H1 (cell line): ENCODE measurements around the gene BPIFB4.

ENCODE experiments used
- CHD2 ChIP-seq: IDR thresholded peaks from 2 replicates; pipeline ENCODE4 v1.6.1; 2012; ENCODE audit warnings: low read length, improper control_type of control experiment
- EZH2 ChIP-seq: fragments of 200-600 bp; sonication (generic); IDR thresholded peaks from 2 replicates; pipeline ENCODE4 v1.7.1; 2012; ENCODE audit warnings: low read depth, mild to moderate bottlenecking, moderate library complexity, low read length, inconsistent platforms; ENCODE audit not compliant: severe bottlenecking
- GABPA ChIP-seq: IDR thresholded peaks from 2 replicates; pipeline ENCODE4 v1.6.1; 2011; ENCODE audit warnings: mild to moderate bottlenecking, low read length, moderate library complexity, borderline replicate concordance; ENCODE audit not compliant: insufficient read depth
- HDAC6 ChIP-seq: IDR thresholded peaks from one replicate; pipeline ENCODE4 v1.7.1; 2012; ENCODE audit warnings: low read depth, mild to moderate bottlenecking, inconsistent platforms, low read length, moderate library complexity
- KDM1A ChIP-seq: fragments of 200-600, 300-600 bp; sonication (generic); IDR thresholded peaks from 2 replicates; pipeline ENCODE4 v1.7.1; 2016; ENCODE audit warnings: mild to moderate bottlenecking, low read length, borderline replicate concordance
- POLR2A ChIP-seq, 2 experiments: IDR thresholded peaks; 1 replicate in 1 of 2; 2 replicates in 1 of 2; pipeline ENCODE4 v1.6.1; 2011; ENCODE audit warnings: low read depth in 2 of 2, low read length in 2 of 2, mild to moderate bottlenecking in 2 of 2; ENCODE audit errors: control extremely low read depth in 1 of 2
- RXRA ChIP-seq: IDR thresholded peaks from 2 replicates; pipeline ENCODE4 v1.6.1; 2011; ENCODE audit warnings: low read depth, mild to moderate bottlenecking, low read length, moderate library complexity; ENCODE audit not compliant: insufficient read depth
- TBP ChIP-seq: IDR thresholded peaks from 2 replicates; pipeline ENCODE4 v1.6.1; 2011; ENCODE audit warnings: low read depth, low read length, improper control_type of control experiment
- YY1 ChIP-seq: IDR thresholded peaks from 2 replicates; pipeline ENCODE4 v1.6.1; 2011; ENCODE audit warnings: low read depth, mild to moderate bottlenecking, low read length
- TF ChIP-seq, protein P1 (sequence below): IDR thresholded peaks from 2 replicates; pipeline ENCODE4 v1.6.1; 2012; ENCODE audit warnings: inconsistent platforms
- TF ChIP-seq, protein P2 (sequence below): IDR thresholded peaks from 2 replicates; pipeline ENCODE4 v1.6.1; 2011; ENCODE audit warnings: low read length, improper control_type of control experiment
- TF ChIP-seq, protein P3 (sequence below), 3 experiments: IDR thresholded peaks; 1 replicate in 2 of 3; 2 replicates in 1 of 3; pipeline versions ENCODE4 v1.5.1 to v1.6.1; 2011; ENCODE audit warnings: low read length in 3 of 3, mild to moderate bottlenecking in 3 of 3, inconsistent platforms in 2 of 3, low read depth in 1 of 3, moderate library complexity in 1 of 3; ENCODE audit not compliant: insufficient read depth in 1 of 3; ENCODE audit errors: control extremely low read depth in 1 of 3

DNA sequence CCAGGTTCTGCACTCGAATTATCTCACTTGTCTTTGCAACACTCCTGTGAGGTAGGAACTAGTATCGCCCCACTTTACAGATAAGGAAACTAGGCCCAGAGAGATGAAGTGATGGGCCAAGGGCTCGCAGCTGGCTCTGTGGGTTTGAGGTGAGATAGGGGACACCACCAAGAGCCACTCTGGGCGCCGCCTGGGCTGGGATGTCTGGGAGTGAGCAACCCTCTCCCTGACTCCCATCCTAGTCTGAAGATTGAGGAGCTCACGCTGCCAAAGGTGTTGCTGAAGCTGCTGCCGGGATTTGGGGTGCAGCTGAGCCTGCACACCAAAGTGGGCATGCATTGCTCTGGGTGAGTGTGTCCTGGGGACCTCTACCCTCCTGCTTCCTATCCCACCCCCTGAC, 20.3 kb upstream of the BPIFB4 start:
- TF ChIP-seq YY1 (no peak), GABPA (no peak), CHD2 (no peak), KDM1A (no peak), EZH2 (no peak), TBP (no peak), HDAC6 (no peak), RXRA (no peak), POLR2A (IDR thresholded peaks at IDR 0.05; ENCODE audit: control extremely low read depth in 1 of 2, low read depth in 2 of 2, low read length in 2 of 2) (no peak)
- TF ChIP-seq, protein P1, sequence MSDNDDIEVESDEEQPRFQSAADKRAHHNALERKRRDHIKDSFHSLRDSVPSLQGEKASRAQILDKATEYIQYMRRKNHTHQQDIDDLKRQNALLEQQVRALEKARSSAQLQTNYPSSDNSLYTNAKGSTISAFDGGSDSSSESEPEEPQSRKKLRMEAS = no peak
- TF ChIP-seq, protein P2, sequence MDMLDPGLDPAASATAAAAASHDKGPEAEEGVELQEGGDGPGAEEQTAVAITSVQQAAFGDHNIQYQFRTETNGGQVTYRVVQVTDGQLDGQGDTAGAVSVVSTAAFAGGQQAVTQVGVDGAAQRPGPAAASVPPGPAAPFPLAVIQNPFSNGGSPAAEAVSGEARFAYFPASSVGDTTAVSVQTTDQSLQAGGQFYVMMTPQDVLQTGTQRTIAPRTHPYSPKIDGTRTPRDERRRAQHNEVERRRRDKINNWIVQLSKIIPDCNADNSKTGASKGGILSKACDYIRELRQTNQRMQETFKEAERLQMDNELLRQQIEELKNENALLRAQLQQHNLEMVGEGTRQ = no peak
- TF ChIP-seq, protein P3, sequence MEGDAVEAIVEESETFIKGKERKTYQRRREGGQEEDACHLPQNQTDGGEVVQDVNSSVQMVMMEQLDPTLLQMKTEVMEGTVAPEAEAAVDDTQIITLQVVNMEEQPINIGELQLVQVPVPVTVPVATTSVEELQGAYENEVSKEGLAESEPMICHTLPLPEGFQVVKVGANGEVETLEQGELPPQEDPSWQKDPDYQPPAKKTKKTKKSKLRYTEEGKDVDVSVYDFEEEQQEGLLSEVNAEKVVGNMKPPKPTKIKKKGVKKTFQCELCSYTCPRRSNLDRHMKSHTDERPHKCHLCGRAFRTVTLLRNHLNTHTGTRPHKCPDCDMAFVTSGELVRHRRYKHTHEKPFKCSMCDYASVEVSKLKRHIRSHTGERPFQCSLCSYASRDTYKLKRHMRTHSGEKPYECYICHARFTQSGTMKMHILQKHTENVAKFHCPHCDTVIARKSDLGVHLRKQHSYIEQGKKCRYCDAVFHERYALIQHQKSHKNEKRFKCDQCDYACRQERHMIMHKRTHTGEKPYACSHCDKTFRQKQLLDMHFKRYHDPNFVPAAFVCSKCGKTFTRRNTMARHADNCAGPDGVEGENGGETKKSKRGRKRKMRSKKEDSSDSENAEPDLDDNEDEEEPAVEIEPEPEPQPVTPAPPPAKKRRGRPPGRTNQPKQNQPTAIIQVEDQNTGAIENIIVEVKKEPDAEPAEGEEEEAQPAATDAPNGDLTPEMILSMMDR (IDR thresholded peaks at IDR 0.05; ENCODE audit: control extremely low read depth in 1 of 3, insufficient read depth in 1 of 3, low read depth in 1 of 3, low read length in 3 of 3) = no peak
